GM12891 (cell line): Measurements from ENCODE around the gene FBXO31.

Source experiments
- PAX5 ChIP-seq: IDR thresholded peaks from 2 replicates; pipeline ENCODE4 v1.6.1; 2011; ENCODE audit warnings: low read length, moderate library complexity, mild to moderate bottlenecking; ENCODE audit not compliant: insufficient read depth, severe bottlenecking
- POLR2A ChIP-seq: IDR thresholded peaks from 2 replicates; pipeline ENCODE4 v1.6.1; 2011; ENCODE audit warnings: low read depth, low read length, control low read depth
- POLR2AphosphoS5 ChIP-seq: IDR thresholded peaks from 2 replicates; pipeline ENCODE4 v1.6.1; 2011; ENCODE audit warnings: low read depth, low read length, control low read depth
- POU2F2 ChIP-seq: IDR thresholded peaks from 2 replicates; pipeline ENCODE4 v1.6.1; 2011; ENCODE audit warnings: low read depth, mild to moderate bottlenecking, control low read depth, low read length, moderate library complexity
- SPI1 ChIP-seq: IDR thresholded peaks from 2 replicates; pipeline ENCODE4 v1.6.1; 2011; ENCODE audit warnings: low read depth, low read length, control low read depth
- TAF1 ChIP-seq: IDR thresholded peaks from 2 replicates; pipeline ENCODE4 v1.6.1; 2011; ENCODE audit warnings: low read depth, low read length, control low read depth

DNA sequence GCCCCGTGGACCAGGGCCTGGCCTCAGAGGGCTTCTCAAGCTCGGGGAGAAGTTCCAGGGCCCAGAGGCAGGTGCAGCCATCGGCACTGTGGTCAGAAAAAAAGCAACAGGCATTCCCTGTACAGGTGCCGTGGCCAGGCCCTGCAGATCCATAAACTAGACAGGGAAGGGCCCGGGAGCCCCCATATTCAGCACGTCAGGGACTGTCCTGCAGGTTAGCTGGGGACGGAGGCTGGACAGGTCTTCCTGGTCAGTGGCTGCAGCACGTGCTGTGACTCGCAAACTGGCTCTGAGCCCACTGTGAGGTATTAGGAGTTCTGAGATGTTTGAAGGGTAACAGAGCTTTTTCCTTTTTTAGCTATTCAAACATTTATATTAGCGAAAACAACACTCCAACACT lies 51.4 kb downstream of the FBXO31 start:
- no peak for TF ChIP-seq POLR2AphosphoS5
- TF ChIP-seq TAF1, result no peak
- no peak for TF ChIP-seq POLR2A
- no peak for TF ChIP-seq POU2F2
- TF ChIP-seq SPI1, result no peak
- TF ChIP-seq PAX5, result no peak
